Islet precursor cell (in vitro differentiated cells): ENCODE measurements around the gene TPP2.

ENCODE experiments used
- DNase-seq: peaks from one replicate; pipeline ENCODE4 v3.0.0-alpha.2; 2018

Gene TPP2

GRCh38 chr13:102658660-102659059, 61.9 kb downstream of the TPP2 start:
- no peak for DNase-seq

GRCh38 chr13:102659168-102659713, 62.5 kb downstream of the TPP2 start:
- no peak for DNase-seq

- DNase-seq, result no peak
Measured at GRCh38 chr13:102667023-102667422, 70.2 kb downstream of the TPP2 start.

GRCh38 chr13:102667911-102668310, 71.1 kb downstream of the TPP2 start:
- DNase-seq, result no peak

GRCh38 chr13:102670130-102670529, 73.3 kb downstream of the TPP2 start:
- no peak for DNase-seq

GRCh38 chr13:102675115-102675514, 78.3 kb downstream of the TPP2 start:
- no peak for DNase-seq

- no peak for DNase-seq
Measured at GRCh38 chr13:102677122-102677521, 80.3 kb downstream of the TPP2 start.

- DNase-seq, result no peak
Measured at GRCh38 chr13:102678339-102679107, 81.7 kb downstream of the TPP2 start.

- DNase-seq, result no peak
Measured at GRCh38 chr13:102679449-102680132, 82.8 kb downstream of the TPP2 start.

- no peak for DNase-seq
Measured at GRCh38 chr13:102680133-102680717, 83.4 kb downstream of the TPP2 start.

- no peak for DNase-seq
Measured at GRCh38 chr13:102680842-102681740, 84.3 kb downstream of the TPP2 start.

GRCh38 chr13:102682211-102682610, 85.4 kb downstream of the TPP2 start:
- no peak for DNase-seq

GRCh38 chr13:102682727-102683126, 85.9 kb downstream of the TPP2 start:
- DNase-seq, result no peak

GRCh38 chr13:102683637-102684036, 86.9 kb downstream of the TPP2 start:
- DNase-seq, result no peak

GRCh38 chr13:102686024-102686423, 89.2 kb downstream of the TPP2 start:
- no peak for DNase-seq

GRCh38 chr13:102687520-102687919, 90.7 kb downstream of the TPP2 start:
- no peak for DNase-seq

GRCh38 chr13:102688306-102688973, 91.7 kb downstream of the TPP2 start:
- DNase-seq, result no peak

- no peak for DNase-seq
Measured at GRCh38 chr13:102690883-102691282, 94.1 kb downstream of the TPP2 start.

GRCh38 chr13:102692491-102692826, 95.7 kb downstream of the TPP2 start:
- DNase-seq, result no peak

GRCh38 chr13:102693250-102693649, 96.5 kb downstream of the TPP2 start:
- no peak for DNase-seq

GRCh38 chr13:102693776-102694175, 97.0 kb downstream of the TPP2 start:
- no peak for DNase-seq

GRCh38 chr13:102694937-102695336, 98.2 kb downstream of the TPP2 start, which contains the start of gene METTL21C:
METTL21C (minus strand) TSS chr13:102695044; CDS start chr13:102694498, 546 bp downstream.
- DNase-seq, result no peak
